IMR-90 (cell line): ENCODE measurements around the gene TYRO3.

Experiments used
- RAD21 ChIP-seq: IDR thresholded peaks from 2 replicates; pipeline ENCODE4 v1.6.1; 2012; ENCODE audit warnings: low read length, improper control_type of control experiment
- TF ChIP-seq, protein P1 (sequence below): conservative IDR thresholded peaks from 2 replicates; pipeline ENCODE4 v1.5.1; 2012; ENCODE audit warnings: mild to moderate bottlenecking, low read depth, low read length, improper control_type of control experiment
- TF ChIP-seq, protein P2 (sequence below): fragments of 150-350 bp; IDR thresholded peaks from 2 replicates; pipeline ENCODE4 v1.6.1; 2017; ENCODE audit warnings: mild to moderate bottlenecking, antibody characterized with exemption, low read length, low read depth

DNA sequence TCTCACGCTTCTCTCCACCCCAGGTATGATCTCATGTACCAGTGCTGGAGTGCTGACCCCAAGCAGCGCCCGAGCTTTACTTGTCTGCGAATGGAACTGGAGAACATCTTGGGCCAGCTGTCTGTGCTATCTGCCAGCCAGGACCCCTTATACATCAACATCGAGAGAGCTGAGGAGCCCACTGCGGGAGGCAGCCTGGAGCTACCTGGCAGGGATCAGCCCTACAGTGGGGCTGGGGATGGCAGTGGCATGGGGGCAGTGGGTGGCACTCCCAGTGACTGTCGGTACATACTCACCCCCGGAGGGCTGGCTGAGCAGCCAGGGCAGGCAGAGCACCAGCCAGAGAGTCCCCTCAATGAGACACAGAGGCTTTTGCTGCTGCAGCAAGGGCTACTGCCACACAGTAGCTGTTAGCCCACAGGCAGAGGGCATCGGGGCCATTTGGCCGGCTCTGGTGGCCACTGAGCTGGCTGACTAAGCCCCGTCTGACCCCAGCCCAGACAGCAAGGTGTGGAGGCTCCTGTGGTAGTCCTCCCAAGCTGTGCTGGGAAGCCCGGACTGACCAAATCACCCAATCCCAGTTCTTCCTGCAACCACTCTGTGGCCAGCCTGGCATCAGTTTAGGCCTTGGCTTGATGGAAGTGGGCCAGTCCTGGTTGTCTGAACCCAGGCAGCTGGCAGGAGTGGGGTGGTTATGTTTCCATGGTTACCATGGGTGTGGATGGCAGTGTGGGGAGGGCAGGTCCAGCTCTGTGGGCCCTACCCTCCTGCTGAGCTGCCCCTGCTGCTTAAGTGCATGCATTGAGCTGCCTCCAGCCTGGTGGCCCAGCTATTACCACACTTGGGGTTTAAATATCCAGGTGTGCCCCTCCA, 19.1 kb downstream of the TYRO3 start:
- TF ChIP-seq, protein P1, sequence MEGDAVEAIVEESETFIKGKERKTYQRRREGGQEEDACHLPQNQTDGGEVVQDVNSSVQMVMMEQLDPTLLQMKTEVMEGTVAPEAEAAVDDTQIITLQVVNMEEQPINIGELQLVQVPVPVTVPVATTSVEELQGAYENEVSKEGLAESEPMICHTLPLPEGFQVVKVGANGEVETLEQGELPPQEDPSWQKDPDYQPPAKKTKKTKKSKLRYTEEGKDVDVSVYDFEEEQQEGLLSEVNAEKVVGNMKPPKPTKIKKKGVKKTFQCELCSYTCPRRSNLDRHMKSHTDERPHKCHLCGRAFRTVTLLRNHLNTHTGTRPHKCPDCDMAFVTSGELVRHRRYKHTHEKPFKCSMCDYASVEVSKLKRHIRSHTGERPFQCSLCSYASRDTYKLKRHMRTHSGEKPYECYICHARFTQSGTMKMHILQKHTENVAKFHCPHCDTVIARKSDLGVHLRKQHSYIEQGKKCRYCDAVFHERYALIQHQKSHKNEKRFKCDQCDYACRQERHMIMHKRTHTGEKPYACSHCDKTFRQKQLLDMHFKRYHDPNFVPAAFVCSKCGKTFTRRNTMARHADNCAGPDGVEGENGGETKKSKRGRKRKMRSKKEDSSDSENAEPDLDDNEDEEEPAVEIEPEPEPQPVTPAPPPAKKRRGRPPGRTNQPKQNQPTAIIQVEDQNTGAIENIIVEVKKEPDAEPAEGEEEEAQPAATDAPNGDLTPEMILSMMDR = no peak
- TF ChIP-seq RAD21 = no peak
- TF ChIP-seq, protein P2, sequence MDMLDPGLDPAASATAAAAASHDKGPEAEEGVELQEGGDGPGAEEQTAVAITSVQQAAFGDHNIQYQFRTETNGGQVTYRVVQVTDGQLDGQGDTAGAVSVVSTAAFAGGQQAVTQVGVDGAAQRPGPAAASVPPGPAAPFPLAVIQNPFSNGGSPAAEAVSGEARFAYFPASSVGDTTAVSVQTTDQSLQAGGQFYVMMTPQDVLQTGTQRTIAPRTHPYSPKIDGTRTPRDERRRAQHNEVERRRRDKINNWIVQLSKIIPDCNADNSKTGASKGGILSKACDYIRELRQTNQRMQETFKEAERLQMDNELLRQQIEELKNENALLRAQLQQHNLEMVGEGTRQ = no peak
